RWPE2 (cell line): ENCODE results near the gene LMNA.
"Not testable (repeated sequence)": the region's sequence is repeated elsewhere in the genome, so short reads cannot be mapped to it uniquely, and the experiment has no call there.

Experiments used
- ATAC-seq: fragments of 200-7000 bp; cut with Tn5 transposase; 3 replicates; pipeline ENCODE4 v1.9.1; 2021; ENCODE audit warnings: low read depth
- DNase-seq: peaks from one replicate; pipeline ENCODE4 v3.0.0-alpha.2; 2020; ENCODE audit warnings: low spot score
- H3K27ac ChIP-seq: fragments of 450-650 bp; 2 replicates; pipeline ENCODE4 v1.5.1; 2017; ENCODE audit warnings: mild to moderate bottlenecking; ENCODE audit not compliant: poor library complexity, severe bottlenecking
- H3K27me3 ChIP-seq: fragments of 250-450 bp; sonication (Bioruptor Pico); 2 replicates; pipeline ENCODE4 v1.5.1; 2021; ENCODE audit warnings: mild to moderate bottlenecking, moderate library complexity; ENCODE audit not compliant: insufficient read depth, poor library complexity, severe bottlenecking
- H3K36me3 ChIP-seq: fragments of 250-450 bp; sonication (Bioruptor Pico); 2 replicates; pipeline ENCODE4 v1.5.1; 2020; ENCODE audit warnings: low read depth, mild to moderate bottlenecking, moderate library complexity
- H3K4me1 ChIP-seq: fragments of 250-450 bp; sonication (Bioruptor Pico); 2 replicates; pipeline ENCODE4 v1.5.1; 2021; ENCODE audit warnings: mild to moderate bottlenecking, moderate library complexity; ENCODE audit not compliant: insufficient read depth, poor library complexity, severe bottlenecking
- H3K4me3 ChIP-seq: fragments of 250-450 bp; sonication (Bioruptor Pico); 2 replicates; pipeline ENCODE4 v1.5.1; 2021; ENCODE audit warnings: mild to moderate bottlenecking, moderate library complexity; ENCODE audit not compliant: severe bottlenecking
- H3K9me3 ChIP-seq: fragments of 250-450 bp; sonication (Bioruptor Pico); 2 replicates; pipeline ENCODE4 v1.5.1; 2021; ENCODE audit warnings: mild to moderate bottlenecking, moderate library complexity; ENCODE audit not compliant: severe bottlenecking

The LMNA gene

DNA sequence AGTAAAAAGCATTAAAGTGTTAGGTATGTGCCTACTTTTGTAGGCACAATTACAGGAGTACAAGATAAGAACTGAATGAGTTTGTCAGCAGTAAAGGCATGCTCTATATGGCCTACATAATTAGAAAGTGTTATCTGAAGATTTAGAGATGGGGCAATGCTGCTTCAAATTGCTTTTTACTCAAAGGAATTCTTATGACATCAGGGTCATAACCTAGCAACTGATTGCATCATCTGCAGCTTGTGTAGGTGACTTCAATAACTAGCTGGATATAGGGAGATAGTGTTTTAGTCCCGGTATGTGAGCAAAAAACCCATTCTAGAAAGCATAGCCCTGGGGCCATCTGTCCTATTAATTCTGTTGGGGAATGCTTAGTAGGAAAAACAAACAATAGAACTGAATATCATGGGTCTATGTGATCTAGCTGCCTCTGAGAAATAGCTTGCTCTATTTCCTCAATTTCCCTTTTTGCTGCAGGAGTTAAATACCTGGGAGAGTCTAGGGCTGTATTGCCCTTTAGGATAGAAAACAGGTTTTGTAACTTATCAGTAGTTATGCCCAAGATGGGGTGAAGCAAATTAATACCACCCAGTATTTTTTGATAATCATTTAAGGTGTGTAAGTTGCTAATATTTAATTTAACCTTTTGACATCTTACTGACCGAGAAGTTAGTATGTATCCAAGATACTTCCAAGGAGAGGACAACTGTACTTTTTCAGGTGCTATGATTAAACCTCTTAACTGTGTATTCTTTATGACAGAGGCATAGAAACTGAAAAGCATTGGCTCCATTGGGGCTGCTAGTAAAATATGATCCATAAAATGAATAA is 72.1 kb downstream of the LMNA start:
- not testable (repeated sequence) for H3K27me3 ChIP-seq, DNase-seq, ATAC-seq, H3K9me3 ChIP-seq, H3K4me1 ChIP-seq, H3K4me3 ChIP-seq, H3K36me3 ChIP-seq, H3K27ac ChIP-seq
